ENCODE data around the gene LALBA. TPM values are rescaled to one million over a fixed set of nuclear protein-coding genes. Genes with fewer than 3 reads are reported as not detected.
A peak's percentile ranks its signal among the peaks of the same experiment; 100 is the strongest.
"Not testable (repeated sequence)": the region's sequence is repeated elsewhere in the genome, so short reads cannot be mapped to it uniquely, and the experiment has no call there.

Gene LALBA
- total RNA-seq (2014; rRNA removed; shearing (Covaris generic)): not detected in 2 replicates

GRCh38 chr12:48569946-48570345, at the start of gene LALBA:
TSS of gene LALBA (minus strand) at chr12:48570046. CDS start at chr12:48570020, 26 bp downstream.
- no peak for DNase-seq (ENCODE audit: low spot score)

GRCh38 chr12:48618541-48618940, 48.7 kb upstream of the LALBA start:
- peak; percentile 92 for DNase-seq (ENCODE audit: low spot score)

GRCh38 chr12:48615681-48616080, 45.8 kb upstream of the LALBA start:
- DNase-seq (ENCODE audit: low spot score): no peak

- DNase-seq (ENCODE audit: low spot score): no peak
Observed at GRCh38 chr12:48613321-48613720, 43.5 kb upstream of the LALBA start.

GRCh38 chr12:48602192-48602989, 32.5 kb upstream of the LALBA start:
- no peak for DNase-seq (ENCODE audit: low spot score)

GRCh38 chr12:48601013-48601756, 31.3 kb upstream of the LALBA start:
- no peak for DNase-seq (ENCODE audit: low spot score)

GRCh38 chr12:48600552-48600951, 30.7 kb upstream of the LALBA start:
- no peak for DNase-seq (ENCODE audit: low spot score)

- no peak for DNase-seq (ENCODE audit: low spot score)
Observed at GRCh38 chr12:48592591-48593086, 22.8 kb upstream of the LALBA start.

GRCh38 chr12:48586361-48586760, 16.5 kb upstream of the LALBA start:
- no peak for DNase-seq (ENCODE audit: low spot score)

- DNase-seq (ENCODE audit: low spot score): no peak
Observed at GRCh38 chr12:48583728-48584127, 13.9 kb upstream of the LALBA start.

- no peak for DNase-seq (ENCODE audit: low spot score)
Observed at GRCh38 chr12:48580831-48581230, 11.0 kb upstream of the LALBA start.

- no peak for DNase-seq (ENCODE audit: low spot score)
Observed at GRCh38 chr12:48572326-48572725, 2.5 kb upstream of the LALBA start.

- no peak for DNase-seq (ENCODE audit: low spot score)
Observed at GRCh38 chr12:48567731-48568130, 2.1 kb downstream of the LALBA start.

- no peak for DNase-seq (ENCODE audit: low spot score)
Observed at GRCh38 chr12:48557919-48558318, 11.9 kb downstream of the LALBA start.

GRCh38 chr12:48556631-48557030, 13.2 kb downstream of the LALBA start:
- DNase-seq (ENCODE audit: low spot score): no peak

- DNase-seq (ENCODE audit: low spot score): peak; percentile 35
Observed at GRCh38 chr12:48553666-48554343, 16.0 kb downstream of the LALBA start.

GRCh38 chr12:48551636-48552035, 18.2 kb downstream of the LALBA start:
- DNase-seq (ENCODE audit: low spot score): not testable (repeated sequence)

GRCh38 chr12:48547012-48547411, 22.8 kb downstream of the LALBA start:
- not testable (repeated sequence) for DNase-seq (ENCODE audit: low spot score)

- no peak for DNase-seq (ENCODE audit: low spot score)
Observed at GRCh38 chr12:48545833-48546469, 23.9 kb downstream of the LALBA start.

- DNase-seq (ENCODE audit: low spot score): peak; percentile 62
Observed at GRCh38 chr12:48542300-48542928, 27.4 kb downstream of the LALBA start.

GRCh38 chr12:48536602-48537001, 33.2 kb downstream of the LALBA start:
- DNase-seq (ENCODE audit: low spot score): no peak

Measured in HT-29 (cell line).